Left renal pelvis (tissue), 4 donors: Measurements from ENCODE around the gene CNTNAP2. TPM values are rescaled to one million over a fixed set of nuclear protein-coding genes. Genes with fewer than 3 reads are reported as not detected.

ENCODE experiments used
- DNase-seq, 4 donors: peaks; one replicate each; pipeline ENCODE4 v3.0.0-alpha.2; 2013; ENCODE audit warnings: low read depth in 4 of 4, low spot score in 3 of 4
- polyA plus RNA-seq, 4 donors: library from polyadenylated mRNA; unstranded; fragments of 120-200 nt; gene quantifications; one replicate each; pipeline ENCODE4 v1.2.1, GENCODE V29; 2013; ENCODE audit not compliant: insufficient read length in 4 of 4

CNTNAP2 gene
- polyA plus RNA-seq, 4 donors: 23.5 to 71.0 (median 29.4) TPM

DNA sequence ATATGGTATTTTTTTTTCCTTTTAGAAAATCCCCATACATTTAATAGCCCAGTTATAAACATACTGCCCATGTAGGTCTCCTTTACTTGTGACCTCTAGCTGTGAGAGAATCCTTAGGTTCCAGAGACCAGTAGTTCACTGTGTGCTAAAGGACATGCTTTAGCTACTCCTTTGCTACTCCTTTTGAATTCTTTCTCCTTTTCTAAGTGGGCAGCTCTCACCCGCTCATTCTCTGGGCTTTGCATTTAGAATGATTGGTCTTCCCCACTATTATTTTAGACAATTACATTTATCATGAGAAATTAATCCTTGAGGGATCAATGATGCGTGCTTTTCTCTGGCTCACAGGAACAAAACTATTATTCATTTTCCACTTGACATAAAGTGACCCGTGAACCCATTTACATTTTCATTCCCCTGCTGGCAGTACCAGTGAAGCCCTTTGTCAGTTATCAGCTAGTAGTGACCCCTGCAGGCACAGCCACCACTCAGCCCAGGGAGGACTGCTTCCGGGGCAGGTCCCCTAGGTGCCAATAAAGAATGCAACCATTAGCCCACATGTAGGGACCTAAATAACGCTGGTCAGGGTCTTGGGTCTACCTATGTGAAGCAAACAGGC is 844.3 kb downstream of the CNTNAP2 start:
- no peak for DNase-seq

DNA sequence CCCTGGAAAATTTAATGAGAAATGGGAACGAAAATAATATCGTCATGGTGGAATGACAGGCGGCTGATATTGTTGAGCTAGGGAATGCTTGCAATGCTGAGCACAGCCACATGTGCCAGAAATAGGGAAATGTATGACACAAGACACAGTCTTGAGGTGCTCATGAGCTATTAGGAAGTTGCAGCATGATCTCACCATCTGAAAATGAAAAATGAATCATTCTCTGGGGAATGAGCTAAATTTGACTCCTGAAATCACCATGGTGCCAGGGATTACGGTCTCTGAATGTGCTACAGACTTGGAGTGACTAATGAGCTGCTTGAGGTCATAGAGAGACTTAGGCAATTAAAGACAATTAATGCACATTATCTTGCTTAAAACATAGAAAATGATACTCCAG is 845.0 kb downstream of the CNTNAP2 start:
- no peak for DNase-seq

DNA sequence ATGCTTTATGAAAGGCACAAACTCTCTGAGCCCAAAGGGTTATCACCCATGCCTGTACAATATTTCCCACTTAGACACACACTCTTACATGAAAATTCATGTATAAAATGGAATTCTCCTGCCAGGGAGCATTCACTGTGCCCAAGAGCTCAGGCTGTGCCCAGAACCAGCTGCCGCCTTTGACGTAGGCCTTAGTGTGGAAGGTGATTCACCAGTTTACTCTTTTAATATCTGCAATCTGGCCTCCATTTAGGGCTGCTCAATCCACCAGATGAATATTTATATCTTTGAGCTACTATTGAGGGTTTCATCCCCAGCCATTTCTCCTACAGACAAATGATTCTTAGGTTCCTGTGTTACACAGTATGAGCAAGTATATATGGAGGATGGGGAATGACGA is 849.7 kb downstream of the CNTNAP2 start:
- DNase-seq: no peak

DNA sequence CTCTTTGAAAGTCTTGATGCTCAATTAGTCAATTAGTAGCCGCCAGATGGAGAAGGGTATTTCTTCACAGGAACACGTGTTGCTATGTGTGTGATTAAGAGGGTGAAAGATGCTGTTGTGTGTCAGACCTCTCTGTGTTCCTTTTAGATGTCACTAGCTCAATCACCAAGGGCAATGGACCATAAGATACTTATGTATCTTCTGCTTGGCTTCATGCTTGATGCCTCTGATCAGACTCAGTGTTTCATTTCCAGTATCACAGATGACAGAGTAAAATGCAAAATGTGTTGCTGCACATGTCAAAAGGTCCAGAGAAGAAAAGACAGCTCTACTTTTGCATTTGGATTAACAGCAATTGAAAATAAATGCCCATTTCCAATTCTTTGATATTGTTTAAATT is 865.9 kb downstream of the CNTNAP2 start:
- DNase-seq: no peak

DNA sequence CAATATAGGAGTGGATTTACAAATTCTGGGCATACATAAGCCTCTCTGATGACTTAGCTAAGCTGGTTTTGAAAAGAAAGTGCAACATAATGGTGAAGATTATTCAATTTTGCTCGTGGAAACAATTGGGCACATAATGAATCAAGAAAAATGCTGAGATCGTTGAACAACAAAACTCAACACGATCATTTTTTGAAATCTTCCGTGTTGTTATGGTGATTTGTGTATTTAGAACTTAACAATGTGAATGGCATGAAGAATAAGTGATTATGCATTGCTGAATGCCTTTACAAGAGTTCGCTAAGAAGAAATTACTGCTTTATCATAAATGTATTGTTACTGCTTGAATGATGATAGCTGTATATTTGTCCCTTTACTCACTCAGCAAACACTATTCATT is 875.0 kb downstream of the CNTNAP2 start:
- no peak for DNase-seq

DNA sequence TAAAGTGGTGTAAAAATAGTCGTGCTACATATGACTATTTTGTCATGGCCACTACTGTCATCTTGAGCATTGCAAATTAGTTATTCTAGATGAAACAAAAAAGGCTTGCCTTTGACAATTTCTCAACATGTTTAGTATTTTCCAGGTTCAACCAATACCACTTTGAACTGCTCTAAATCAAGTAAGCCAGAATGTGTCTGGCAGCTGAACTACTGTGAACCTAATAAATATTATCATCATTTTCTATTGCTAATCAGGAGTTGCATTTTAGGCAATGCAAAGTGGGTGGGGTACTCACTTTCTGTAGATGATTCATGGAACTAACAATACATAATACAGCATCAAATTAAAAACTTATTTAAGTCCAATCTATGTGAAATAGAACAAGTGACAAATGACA is 877.2 kb downstream of the CNTNAP2 start:
- DNase-seq: no peak

DNA sequence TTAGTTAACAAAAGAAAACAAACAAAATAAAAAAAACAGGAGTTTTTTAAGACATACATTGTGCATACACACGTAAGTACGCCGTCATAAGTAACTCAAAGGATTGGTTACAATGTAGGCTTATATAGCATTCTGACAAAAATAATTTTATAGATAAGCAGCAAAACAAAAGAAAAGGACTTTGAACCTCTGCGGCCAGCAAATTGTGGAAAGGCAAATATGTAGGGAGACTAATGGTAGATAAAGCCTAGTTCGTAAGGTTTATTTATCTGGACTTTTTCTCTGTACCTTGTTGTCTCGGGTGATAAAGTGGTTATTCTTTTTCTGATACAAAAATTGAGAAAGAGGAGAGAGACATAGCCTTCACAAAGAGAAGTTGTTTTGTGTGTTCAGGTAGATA is 891.9 kb downstream of the CNTNAP2 start:
- DNase-seq: no peak

DNA sequence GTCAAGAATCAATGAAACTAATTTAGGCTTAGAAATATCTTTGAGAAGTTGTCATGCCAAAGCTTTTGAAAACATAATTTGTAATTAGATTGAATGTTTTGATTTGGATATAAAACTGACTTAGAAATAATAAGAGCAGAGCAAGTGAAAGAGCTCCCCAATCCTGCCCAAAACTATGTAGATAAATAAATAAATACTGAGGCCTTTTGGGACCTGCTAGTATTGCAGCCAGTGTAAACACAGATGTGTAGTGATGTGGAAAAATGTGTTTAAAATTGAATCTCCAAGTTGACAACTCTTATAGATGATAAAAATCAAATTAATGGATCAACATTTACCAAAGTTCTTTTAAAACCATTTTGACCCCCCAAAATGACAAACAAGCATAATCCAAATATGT is 896.1 kb downstream of the CNTNAP2 start:
- no peak for DNase-seq

DNA sequence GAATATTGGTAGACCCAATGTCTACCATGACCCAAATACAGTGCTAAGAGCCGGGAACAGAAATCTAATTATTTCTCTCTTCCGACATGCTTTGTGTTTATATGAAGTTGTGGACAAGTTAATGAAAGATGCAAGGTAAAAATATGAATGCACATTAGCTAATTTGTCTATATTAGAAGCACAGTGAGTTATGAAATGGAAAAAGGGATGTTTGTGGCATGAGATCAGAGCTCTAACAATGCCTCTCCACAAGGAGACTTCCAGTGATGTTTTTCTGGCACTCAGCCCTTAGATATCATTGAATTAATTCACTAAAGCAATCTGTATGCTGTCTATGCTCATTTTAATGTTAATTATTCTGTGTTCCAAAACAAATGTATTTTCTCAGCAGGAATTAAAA is 897.2 kb downstream of the CNTNAP2 start:
- DNase-seq: no peak

DNA sequence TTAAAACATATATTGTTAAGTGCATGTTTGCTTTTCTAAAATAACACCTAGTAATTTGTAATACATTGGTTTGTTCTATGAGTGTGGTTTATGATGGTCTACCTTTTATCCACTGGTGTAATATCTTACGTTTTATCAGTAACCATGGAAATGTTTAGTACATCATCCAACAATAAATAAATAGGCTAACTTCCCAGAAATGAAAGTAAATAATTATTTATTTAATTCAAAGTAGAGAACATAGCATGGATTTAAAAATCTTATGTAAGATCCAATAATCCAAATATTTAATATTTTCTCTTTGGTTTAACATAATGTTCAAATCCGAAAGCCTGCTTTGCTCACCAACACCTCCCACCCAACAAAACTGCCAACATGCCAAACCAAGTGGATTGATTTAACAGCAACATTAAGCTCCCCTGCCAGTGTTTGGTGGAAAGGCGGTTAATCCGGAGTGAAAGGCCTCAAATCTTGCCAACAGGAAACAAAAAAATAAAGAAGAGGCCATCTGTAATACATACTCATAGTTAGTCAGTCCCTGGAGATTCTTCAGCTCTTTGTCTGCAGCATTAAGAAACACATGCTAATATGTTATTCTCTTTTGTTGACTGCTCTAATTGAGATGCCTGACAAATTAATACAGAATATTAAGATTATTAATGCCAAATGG is 897.8 kb downstream of the CNTNAP2 start:
- no peak for DNase-seq

DNA sequence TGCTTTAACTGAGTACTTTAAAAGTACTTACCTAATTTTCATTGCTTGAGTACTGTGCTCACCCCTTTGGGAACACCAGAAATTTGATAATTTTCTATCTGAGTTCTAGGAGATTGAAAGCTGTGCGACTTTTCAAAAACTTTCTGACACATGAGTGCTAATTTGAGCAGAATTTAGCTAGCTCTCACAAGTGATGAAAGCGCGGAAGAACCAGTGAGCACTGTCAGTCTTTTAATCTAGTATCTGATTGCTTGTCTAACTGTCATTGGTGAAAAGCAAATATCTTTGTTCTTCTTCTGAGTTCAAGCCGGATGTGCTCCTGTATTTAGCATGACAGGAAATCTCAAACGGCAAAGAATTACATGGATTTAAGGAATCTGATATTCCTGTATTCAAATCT is 899.4 kb downstream of the CNTNAP2 start:
- DNase-seq: no peak

DNA sequence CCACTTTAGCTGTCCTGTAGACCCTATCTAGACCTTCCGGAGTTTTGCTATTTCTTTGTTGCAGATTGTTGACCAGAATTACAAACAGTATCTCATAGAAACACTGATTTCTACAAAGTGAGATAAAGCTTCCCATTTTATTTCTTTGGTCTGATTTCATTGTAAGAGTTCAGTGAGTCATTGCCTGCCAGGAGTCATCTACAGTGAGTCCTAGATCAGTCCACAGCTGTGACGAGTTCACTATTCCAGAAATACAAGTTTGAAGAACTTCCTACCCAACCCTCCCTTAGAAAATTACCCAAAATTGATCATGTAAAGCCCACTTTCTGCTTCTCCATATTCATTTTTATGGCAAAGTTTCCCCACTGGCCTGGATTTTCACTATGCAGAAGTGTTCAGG is 905.5 kb downstream of the CNTNAP2 start:
- no peak for DNase-seq

DNA sequence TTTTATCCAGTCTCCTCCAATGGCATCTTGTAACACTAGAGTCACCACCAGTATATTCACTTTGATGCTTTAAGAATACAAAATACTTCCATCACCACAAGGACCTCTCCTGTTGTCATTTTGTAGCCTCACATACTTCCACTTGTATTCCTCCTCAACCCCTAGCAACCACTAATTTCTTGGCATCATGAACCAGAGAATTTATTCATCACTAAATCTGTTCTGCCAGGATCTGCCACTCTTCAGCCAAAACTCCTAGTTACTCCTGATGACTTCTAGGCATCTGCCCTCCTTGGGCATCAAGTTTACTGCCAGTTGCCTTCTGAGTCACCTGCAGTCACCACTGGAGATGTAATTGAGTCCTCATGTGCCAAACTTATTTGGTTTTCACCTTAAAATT is 906.8 kb downstream of the CNTNAP2 start:
- DNase-seq: no peak

DNA sequence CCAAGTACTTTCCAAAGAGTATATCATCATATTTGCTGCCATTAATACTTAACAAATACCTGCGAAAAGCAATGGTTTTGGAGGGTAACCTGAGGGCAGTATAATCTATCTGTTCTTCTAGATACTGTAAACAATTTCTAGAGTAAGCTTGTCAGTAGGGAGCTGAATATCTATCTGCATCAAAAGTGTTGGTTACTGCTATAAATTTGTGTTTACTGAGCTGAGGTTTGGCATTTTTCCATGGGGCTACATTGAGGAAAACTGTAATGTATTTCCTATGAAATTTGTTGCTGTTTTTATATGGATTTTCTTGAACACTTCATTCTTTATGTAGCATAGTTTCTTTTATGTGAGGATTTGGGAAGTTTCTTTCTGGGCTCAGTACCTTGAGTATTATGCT is 913.4 kb downstream of the CNTNAP2 start:
- no peak for DNase-seq

DNA sequence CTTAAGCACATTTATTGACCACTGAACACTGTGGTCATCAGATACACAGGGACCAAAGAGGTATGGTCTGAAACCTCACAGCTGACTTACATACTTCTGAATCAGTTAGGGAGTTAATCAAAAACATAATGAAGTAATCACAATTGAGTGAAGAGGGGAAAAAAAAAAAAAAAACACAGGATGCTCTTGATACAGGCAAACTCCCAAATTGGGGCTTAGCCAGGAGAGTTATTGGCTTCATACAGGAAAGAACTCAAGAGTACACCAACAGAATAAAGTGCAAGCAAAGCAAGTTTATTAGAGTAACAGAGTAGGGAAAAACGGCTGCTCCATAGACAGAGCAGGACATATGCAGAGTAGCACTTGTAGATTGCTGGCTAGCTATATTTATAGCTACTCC is 917.0 kb downstream of the CNTNAP2 start:
- no peak for DNase-seq

DNA sequence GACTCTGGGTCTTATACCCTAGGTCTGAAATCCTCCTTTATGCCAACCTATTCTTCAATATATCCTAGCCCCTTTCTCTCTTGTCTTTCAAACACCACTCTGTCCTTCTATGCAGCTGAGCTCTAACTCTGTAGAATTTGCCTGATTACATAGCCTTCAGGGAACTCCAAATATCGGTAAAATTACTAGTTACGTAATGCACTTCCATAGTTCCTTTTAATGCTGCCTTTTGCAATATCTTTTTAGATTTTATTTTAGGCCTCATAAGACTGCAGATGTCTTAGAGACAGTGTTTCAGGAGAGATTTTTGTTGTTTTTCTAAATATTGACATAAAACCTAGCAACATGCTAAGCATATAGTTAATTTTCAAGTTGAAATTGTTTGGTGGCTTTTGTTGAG is 924.8 kb downstream of the CNTNAP2 start:
- DNase-seq: no peak

DNA sequence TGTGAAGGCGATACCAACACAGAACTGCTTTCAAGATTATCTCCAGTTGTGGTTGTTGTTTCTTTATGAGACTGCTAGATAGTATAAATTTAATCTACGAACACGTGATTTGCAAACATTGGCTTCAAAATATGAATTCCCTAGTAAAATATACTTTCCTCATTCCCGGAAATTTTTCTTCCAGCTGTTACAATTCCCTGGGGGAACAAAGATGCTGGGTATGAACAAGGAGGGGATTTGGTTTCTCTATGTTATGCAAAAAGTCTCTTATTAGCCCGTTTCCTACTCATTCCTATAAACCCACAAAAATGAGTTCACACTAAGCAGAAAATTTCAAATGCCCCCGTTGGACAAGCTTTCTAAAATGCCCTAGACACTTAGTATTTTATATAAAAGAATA is 928.3 kb downstream of the CNTNAP2 start:
- no peak for DNase-seq

DNA sequence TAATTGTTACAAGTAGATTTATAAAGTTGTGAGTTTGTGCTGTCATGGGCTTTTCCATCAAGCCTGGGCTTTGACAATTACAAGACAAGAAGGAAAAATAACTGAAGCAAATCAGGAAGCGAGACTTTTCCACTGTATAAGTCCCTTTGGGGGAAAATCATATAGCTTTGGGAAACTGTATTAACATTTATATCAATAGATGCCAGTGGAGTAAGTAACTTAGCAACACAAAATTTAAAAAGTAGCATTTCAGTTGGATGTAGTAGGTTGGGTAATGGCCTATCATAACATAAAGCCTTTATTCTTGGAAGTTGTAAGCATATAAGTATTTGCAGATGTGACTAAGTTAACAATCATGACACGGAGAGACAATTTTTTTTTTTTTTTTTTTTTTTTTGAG is 931.1 kb downstream of the CNTNAP2 start:
- no peak for DNase-seq

DNA sequence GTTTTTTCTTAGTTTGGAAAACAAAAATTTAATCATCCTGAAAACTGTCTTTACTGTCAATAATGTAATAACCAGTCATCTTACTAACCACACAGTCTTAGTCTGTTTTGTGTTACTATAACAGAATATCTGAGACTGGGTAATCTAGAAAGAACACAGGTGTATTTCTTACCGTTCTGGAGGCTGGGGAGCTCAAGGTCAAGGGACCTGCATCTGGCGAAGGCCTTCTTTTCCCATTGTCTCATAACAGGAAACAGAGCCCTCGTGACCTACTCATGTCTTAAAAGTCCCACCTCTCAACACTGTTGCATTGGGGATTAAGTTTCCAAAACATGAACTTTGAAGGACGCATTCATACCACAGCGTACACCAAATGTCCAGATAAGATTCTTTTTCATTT is 932.3 kb downstream of the CNTNAP2 start:
- DNase-seq: no peak

DNA sequence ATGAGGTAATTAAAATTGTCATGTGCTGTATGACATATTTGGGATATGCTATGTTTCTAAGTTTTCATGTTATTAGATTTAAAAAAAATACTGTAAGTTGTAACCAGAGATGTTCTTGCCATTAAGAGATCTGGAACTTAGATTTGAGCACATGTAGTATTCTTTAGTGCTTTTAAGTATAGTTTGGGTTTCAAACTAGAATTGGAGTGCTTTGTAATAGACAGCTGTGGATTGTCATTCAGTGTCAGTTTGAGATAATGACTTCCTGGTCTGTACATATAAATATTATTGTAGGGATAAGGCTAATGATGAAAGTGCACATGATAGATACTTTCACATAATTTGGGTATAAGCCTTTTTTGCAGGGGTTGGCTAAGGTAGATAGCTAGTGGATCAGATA is 936.2 kb downstream of the CNTNAP2 start:
- no peak for DNase-seq

DNA sequence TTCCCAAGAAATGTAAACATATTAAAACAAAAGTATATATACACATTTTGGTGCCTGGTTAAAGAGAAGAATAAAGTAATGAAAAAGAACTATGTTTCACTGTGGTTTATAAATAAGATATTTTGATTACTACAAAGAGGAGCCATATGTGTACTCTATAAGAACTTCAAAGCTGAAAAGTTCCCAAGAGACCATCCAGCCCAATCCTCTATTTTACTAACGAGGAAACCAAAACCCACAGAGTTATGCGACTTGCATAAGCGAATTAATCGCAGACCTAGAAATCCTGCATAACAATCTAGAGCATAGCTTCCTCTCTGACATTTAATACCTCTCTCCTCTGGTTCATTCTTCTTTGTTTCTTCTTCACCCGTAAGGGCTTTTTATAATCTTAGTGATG is 937.1 kb downstream of the CNTNAP2 start:
- DNase-seq: no peak

DNA sequence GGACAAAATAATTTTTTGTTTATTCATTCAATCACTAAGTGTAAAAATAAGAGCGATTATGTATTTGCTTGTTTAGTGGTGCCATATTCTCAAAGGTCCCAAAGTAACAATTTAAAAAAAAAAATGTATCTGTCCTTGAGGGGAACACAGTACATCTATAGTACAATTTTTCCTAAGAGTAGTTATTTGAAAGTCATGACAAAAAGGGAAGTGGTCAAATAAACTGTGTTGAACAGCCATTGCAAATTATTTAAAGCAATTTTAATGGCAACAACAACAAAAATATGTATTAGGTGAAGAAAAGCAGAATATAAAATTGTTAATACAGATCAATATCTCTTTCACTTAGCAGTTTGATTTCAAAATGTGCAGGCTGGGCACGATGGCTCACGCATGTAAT is 943.5 kb downstream of the CNTNAP2 start:
- no peak for DNase-seq

DNA sequence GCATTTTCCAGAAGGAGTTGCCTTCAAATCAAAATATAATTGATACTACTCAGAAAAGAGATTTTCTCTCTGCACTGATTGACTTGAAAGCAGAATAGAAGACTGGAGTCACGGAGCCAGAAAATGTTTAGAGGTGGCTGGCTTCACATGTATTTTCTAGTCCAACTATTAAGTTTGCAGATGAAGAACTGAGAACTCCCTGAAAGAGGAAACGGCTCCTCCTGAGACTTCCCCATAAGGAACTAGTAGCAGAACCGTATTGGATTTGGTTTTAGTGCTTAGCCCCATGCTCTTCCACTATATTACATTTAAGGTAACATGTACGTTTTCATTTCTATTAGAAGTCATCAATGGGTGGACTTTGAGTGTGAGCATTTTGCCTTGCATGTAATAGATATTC is 946.3 kb downstream of the CNTNAP2 start:
- DNase-seq: no peak
